Erythroblast (primary cell): ENCODE measurements around the gene GKN1.

Experiments used
- GATA1 ChIP-seq: IDR thresholded peaks from 2 replicates; pipeline ENCODE4 v1.6.1; 2011; ENCODE audit warnings: low read depth, mild to moderate bottlenecking, control low read depth, low read length, moderate library complexity
- POLR2A ChIP-seq: IDR thresholded peaks from 2 replicates; pipeline ENCODE4 v1.6.1; 2011; ENCODE audit warnings: mild to moderate bottlenecking, low read length

DNA sequence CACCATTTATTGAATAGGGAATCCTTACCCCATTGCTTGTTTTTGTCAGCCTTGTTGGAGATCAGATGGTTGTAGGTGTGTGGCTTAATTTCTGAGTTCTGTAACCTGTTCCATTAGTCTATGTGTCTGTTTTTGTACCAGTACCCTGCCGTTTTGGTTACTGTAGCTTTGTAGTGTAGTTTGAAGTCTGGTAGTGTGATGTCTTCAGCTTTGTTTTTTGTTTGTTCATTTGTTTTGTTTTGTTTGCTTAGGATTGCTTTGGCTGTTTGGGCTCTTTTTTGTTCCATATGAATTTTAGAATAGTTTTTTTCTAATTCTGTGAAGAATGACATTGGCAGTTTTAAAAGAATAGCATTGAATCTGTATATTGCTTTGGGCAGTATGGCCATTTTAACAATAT is 34.5 kb upstream of the GKN1 start:
- no peak for TF ChIP-seq POLR2A
- TF ChIP-seq GATA1: no peak
